ENCODE measurements around the gene CNN2.

CNN2 gene

DNA sequence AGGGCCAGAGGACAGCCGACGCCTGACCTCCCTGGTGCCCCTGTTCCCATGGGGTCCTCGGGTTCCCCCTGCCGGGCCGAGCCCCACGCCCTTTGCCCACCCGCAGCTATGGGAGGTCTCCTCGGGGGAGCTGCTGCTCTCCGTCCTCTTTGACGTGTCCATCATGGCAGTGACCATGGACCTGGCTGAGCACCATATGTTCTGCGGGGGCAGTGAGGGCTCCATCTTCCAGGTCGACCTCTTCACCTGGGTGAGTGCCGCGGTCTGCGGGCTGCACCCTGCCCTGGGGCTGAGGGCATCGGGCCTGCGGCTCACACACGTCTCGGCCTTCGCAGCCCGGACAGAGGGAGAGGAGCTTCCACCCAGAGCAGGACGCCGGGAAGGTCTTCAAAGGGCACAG lies 35.7 kb upstream of the CNN2 start:
- in situ Hi-C loops (cut with HindIII; ENCODE audit: low pct_unique_long_range_greater_than_20kb, low sequenced_read_pairs): no loop called here
- DNase-seq (ENCODE audit: low read depth in 1 of 2, low spot score in 1 of 2): no peak
- no peak for TF ChIP-seq JUND (IDR thresholded peaks at IDR 0.05; ENCODE audit: low read depth)

DNA sequence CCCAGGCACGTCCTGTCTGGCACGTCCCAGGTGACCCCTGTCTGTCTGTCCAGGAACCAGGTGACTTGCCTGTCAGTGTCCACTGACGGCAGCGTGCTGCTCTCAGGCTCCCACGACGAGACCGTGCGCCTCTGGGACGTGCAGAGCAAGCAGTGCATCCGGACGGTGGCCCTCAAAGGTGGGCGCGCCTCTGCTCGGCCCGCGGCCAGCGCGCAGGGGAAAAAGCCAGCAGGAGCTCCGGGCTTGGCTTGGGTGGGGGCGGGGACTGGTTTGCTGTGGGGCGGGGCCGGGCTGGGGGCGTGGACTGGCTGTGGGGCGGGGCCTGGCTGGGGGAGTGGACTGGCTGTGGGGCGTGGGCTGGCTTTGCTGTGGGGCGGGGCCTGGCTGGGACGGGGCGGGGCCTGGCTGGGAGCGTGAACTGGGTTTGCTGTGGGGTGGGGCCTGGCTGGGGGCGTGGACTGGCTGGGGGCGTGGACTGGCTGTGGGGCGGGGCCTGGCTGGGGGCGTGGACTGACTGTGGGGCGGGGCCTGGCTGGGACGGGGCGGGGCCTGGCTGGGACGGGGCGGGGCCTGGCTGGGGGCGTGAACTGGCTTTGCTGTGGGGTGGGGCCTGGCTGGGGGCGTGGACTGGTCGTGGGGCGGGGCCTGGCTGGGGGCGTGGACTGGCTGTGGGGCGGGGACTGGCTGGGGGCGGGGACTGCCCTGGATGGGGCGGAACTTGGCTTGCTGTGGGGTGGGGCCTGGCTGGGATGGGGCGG lies 35.1 kb upstream of the CNN2 start:
- DNase-seq (ENCODE audit: low read depth in 1 of 2, low spot score in 1 of 2): peak in 1 of 2 experiments; percentile 71
- no peak for TF ChIP-seq JUND (IDR thresholded peaks at IDR 0.05; ENCODE audit: low read depth)
- in situ Hi-C loops (cut with HindIII; ENCODE audit: low pct_unique_long_range_greater_than_20kb, low sequenced_read_pairs): no loop called here

DNA sequence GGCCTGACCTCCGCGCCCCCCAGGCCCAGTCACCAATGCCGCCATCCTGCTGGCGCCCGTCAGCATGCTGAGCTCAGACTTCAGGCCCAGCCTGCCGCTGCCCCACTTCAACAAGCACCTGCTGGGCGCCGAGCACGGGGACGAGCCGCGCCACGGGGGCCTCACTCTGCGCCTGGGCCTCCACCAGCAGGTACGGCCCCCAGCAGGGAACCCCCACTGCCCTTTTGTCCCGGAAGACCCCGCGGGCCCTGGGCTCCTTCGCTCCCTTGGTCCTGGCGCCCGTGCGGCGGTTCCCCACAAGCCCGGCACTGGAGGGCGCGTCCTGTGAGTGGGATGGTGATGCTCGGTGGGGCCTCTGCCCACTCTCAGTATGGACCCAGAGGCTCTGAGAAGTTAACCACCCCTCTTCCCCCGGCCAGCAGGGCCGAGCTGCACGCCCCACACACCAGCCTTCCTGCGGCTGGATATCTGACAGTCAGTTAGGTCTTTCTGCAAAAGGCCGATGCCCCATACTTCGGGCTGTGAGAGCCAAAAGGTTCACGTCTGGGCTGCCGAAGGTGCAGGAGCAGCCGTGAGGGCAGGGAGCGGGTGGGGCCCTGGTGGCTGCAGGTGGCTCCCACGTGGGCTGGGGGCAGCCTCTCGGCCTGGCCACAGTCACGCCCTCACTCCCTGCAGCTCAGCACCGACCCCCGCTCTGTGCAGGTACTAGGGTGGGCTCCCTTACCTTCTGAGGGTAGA lies 34.3 kb upstream of the CNN2 start:
- no peak for TF ChIP-seq JUND (IDR thresholded peaks at IDR 0.05; ENCODE audit: low read depth)
- no peak for DNase-seq (ENCODE audit: low read depth in 1 of 2, low spot score in 1 of 2)
- in situ Hi-C loops (cut with HindIII; ENCODE audit: low pct_unique_long_range_greater_than_20kb, low sequenced_read_pairs): no loop called here

DNA sequence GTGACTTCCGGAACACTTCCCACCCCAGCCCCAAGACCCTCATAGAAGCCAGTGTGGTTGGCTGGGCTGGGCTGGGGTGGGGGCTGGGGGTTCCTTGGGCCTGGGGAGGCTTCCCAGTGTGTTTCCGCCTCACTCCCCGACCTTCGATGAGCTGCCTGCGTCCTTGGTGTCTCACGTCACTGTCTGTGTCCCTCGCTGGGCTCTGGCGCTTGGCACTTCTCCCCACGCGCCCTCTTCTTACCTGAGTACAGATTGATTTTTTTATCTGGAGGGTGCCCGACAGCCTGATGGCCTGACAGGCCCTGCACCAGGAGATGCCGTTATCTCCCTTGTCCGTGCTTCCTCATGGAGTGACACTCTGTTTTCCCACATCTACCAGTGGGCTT lies 33.7 kb upstream of the CNN2 start:
- no peak for DNase-seq (ENCODE audit: low read depth in 1 of 2, low spot score in 1 of 2)
- in situ Hi-C loops (cut with HindIII; ENCODE audit: low pct_unique_long_range_greater_than_20kb, low sequenced_read_pairs): no loop called here
- no peak for TF ChIP-seq JUND (IDR thresholded peaks at IDR 0.05; ENCODE audit: low read depth)

- in situ Hi-C loops (cut with HindIII; ENCODE audit: low pct_unique_long_range_greater_than_20kb, low sequenced_read_pairs): no loop called here
- no peak for DNase-seq (ENCODE audit: low read depth in 1 of 2, low spot score in 1 of 2)
- no peak for TF ChIP-seq JUND (IDR thresholded peaks at IDR 0.05; ENCODE audit: low read depth)
Measured at GRCh38 chr19:993361-993830, 33.0 kb upstream of the CNN2 start.

DNA sequence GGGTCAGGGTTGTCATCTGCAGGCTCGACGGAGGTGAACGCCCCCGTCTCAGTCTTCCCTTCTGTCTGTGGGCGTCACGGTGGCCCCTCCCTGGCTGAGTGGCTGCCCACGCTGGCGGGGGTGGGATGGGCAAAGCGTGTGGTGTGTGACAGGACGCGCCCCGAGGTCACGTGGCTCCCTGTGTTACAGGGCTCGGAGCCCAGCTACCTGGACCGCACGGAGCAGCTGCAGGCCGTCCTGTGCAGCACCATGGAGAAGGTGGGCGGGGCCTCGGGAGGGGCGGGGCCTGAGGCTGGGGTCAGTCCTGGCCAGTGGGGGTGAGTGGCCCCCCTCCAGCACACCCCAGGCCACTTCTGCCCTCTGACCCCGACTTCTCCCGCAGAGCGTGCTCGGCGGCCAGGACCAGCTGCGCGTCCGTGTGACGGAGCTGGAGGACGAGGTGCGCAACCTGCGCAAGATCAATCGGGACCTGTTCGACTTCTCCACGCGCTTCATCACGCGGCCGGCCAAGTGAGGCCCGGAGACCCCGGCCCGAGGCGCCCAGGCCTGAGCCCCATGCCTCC lies 32.5 kb upstream of the CNN2 start:
- in situ Hi-C loops (cut with HindIII; ENCODE audit: low pct_unique_long_range_greater_than_20kb, low sequenced_read_pairs): no loop called here
- DNase-seq (ENCODE audit: low read depth in 1 of 2, low spot score in 1 of 2): no peak
- no peak for TF ChIP-seq JUND (IDR thresholded peaks at IDR 0.05; ENCODE audit: low read depth)

- in situ Hi-C loops (cut with HindIII; ENCODE audit: low pct_unique_long_range_greater_than_20kb, low sequenced_read_pairs): no loop called here
- TF ChIP-seq JUND (IDR thresholded peaks at IDR 0.05; ENCODE audit: low read depth): no peak
- no peak for DNase-seq (ENCODE audit: low read depth in 1 of 2, low spot score in 1 of 2)
Measured at GRCh38 chr19:994516-994915, 31.9 kb upstream of the CNN2 start.

GRCh38 chr19:995051-995827 lies 31.2 kb upstream of the CNN2 start:
- in situ Hi-C loops (cut with HindIII; ENCODE audit: low pct_unique_long_range_greater_than_20kb, low sequenced_read_pairs): no loop called here
- DNase-seq (ENCODE audit: low read depth in 1 of 2, low spot score in 1 of 2): no peak
- TF ChIP-seq JUND (IDR thresholded peaks at IDR 0.05; ENCODE audit: low read depth): no peak

DNA sequence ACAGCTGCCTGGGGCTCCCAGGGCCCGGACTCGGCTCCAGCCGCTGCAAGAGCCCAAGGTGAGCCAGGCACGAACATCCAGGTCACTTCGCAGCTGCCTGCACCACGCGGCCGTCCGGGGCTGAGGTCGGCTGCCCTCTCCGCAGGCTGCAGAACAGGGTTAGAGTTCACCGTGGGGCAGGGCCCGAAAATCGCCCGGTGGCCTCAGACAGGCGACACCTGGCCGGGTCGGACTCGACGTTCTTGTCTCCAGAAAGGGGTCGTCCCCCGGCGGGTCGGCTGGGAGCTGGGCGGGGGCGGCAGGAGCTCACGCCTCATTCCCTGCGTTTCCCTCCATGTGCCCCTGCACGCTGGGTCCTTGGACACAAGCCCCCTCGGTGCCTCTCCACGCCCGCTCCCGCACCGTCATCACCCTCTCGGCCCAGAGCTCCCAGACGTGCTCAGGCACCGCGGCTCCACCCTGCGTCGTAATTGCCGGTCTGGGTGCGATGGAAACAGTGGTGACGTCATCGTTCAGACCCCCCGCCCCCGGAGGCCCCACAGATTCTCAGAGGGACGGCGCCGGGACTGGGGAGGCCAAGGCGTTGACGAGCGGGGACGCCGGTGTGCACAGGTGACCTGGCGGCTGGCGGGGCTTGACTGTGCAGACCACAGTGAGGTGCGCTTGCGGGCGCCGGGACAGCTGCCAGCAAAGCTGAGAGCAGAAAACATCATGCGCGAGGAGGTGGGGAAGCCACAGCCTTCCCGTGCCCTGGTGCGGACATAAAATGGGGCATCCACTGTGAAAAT lies 30.2 kb upstream of the CNN2 start:
- in situ Hi-C loops (cut with HindIII; ENCODE audit: low pct_unique_long_range_greater_than_20kb, low sequenced_read_pairs): no loop called here
- no peak for TF ChIP-seq JUND (IDR thresholded peaks at IDR 0.05; ENCODE audit: low read depth)
- peak in 1 of 2 experiments; percentile 56 for DNase-seq (ENCODE audit: low read depth in 1 of 2, low spot score in 1 of 2)

GRCh38 chr19:998064-998463 lies 28.3 kb upstream of the CNN2 start:
- TF ChIP-seq JUND (IDR thresholded peaks at IDR 0.05; ENCODE audit: low read depth): no peak
- in situ Hi-C loops (cut with HindIII; ENCODE audit: low pct_unique_long_range_greater_than_20kb, low sequenced_read_pairs): no loop called here
- no peak for DNase-seq (ENCODE audit: low read depth in 1 of 2, low spot score in 1 of 2)

GRCh38 chr19:999379-999719 lies 27.1 kb upstream of the CNN2 start:
- DNase-seq (ENCODE audit: low read depth in 1 of 2, low spot score in 1 of 2): no peak
- no peak for TF ChIP-seq JUND (IDR thresholded peaks at IDR 0.05; ENCODE audit: low read depth)
- in situ Hi-C loops (cut with HindIII; ENCODE audit: low pct_unique_long_range_greater_than_20kb, low sequenced_read_pairs): no loop called here

- no peak for TF ChIP-seq JUND (IDR thresholded peaks at IDR 0.05; ENCODE audit: low read depth)
- peak; percentile 48 to 58 for DNase-seq (ENCODE audit: low read depth in 1 of 2, low spot score in 1 of 2)
- in situ Hi-C loops (cut with HindIII; ENCODE audit: low pct_unique_long_range_greater_than_20kb, low sequenced_read_pairs): no loop called here
Measured at GRCh38 chr19:1000095-1000494, 26.3 kb upstream of the CNN2 start, which contains the start of gene GRIN3B. Gene GRIN3B, plus strand, starts transcription at chr19:1000419. Its CDS starts 19 bp downstream, at chr19:1000438.

Measured in T47D (cell line).